HG02870 (cell line): ENCODE data around the gene LRRC56.

ENCODE experiments used
- ATAC-seq: cut with Tn5 transposase; IDR thresholded peaks from one replicate; pipeline ENCODE4 v1.9.1; 2021; ENCODE audit warnings: mild to moderate bottlenecking, moderate library complexity; ENCODE audit not compliant: unreplicated experiment

Gene LRRC56

DNA sequence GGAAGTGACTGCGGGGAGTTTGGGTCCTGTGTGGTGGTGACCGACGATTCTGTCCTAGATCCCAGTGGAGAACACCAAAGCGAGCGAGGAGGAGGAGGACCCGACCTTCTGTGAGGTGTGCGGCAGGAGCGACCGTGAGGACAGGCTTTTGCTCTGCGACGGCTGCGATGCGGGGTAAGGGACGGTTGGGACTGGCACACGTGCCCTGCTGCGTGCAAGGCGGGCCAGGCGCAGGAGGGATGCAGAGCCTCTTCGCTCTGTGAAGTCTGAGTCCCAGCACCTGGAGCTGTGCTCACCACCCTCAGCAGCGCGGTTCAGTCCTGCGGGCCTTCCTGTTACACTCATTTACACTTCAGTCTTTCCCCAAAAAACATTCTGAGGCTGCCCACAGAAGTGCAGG lies 55.2 kb downstream of the LRRC56 start:
- no peak for ATAC-seq

DNA sequence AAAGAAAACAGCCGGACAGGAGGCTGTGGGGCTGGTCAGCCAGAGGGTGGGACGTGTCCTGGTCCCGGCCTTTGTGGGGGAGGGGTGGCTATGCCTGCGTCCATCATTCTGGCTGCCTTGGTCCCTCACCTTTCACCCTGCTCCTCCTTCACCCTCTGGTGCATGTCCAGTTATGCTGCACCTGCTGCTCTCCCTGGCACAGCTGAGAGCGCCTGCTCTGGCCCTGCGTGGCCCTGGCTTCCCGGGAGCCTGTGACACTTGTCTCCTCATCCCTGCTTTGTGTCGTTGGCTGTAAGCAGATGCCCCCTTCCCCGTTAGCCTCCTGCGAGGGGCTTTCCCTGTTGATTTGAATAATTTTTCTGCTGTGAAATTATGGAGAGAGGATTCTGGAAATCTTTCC lies 55.6 kb downstream of the LRRC56 start:
- no peak for ATAC-seq

DNA sequence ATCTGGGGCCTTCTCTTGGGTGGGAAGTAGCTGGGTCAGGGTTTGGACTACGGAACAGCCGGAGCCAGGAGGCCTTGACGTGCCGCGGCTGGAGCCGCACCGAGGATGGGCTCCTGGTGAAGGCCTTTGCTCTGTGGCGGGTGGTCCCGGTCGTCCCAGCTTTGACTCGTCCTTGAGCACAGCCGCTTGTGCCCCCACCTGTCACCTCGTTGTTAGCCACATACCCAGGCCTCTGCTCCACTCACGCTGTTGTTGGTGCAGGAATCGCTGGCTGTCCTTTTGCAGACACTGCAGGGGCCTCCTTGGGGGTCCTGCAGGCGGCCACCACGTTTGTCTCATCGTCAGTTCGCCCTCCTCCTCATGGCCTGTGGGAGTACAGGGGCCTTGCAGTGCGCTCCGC lies 56.0 kb downstream of the LRRC56 start:
- no peak for ATAC-seq

DNA sequence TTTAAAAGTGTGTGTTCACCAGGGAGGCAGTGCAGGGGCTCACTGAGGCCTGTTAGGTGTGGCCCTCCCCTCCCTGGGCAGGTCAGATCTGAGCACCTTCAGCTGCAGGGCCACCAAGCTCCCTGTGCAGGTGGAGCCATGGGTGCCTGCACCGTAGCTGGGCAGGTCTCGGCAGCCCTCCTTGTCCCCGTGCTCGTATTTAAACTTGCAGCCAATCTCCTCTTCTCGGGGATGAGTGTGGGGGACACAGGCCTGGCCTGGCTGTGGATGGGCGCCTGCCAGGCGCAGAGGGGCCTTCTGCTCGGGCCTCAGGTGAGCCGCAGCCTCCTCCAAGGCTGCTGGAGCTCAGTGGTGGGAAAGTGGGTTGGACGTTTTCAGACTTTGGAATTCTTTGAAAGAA lies 58.1 kb downstream of the LRRC56 start:
- no peak for ATAC-seq

DNA sequence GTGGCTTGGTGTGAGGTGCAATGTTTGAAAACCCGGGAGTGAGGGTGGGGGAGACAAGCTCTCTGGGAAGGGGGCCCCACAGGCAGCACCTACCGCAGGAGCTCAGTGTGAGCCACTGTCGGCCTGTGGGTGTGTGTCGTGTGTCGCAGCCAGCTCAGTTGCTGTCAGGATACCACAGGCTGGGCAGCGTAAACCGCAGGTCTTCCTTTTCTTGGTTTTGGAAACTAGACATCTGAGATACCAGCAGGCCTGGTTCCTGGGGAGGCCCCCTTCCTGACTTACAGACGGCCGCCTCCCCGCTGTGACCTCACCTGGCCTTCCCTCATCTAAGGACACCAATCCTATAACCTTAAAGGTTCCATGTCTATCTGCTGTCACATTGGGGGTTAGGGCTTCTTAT lies 59.0 kb downstream of the LRRC56 start:
- ATAC-seq: no peak

DNA sequence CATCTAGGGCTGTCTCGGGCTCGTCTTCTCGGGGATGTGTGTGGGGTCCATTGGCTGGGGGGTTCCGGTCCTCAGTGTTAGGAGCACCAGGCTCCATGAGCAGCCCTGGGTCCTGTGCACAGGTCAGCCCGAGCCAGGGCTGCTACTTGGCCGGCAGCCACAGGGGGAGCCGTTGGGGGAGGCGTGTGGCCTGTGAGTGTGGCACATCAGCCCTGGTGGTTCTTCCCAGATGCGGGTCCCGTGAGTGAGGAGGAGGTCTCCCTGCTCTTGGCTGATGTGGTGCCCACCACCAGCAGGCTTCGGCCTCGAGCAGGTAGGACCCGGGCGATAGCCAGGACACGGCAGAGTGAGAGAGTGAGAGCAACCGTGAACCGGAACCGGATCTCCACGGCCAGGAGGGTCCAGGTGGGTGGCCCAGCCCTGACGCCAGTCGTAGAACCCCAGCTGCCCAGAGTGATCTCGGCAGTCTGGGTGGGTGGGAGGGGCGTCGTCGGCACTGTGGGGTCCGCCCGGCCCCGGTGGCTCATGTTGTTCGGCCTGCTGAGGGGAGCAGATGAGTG lies 59.9 kb downstream of the LRRC56 start:
- ATAC-seq: no peak

DNA sequence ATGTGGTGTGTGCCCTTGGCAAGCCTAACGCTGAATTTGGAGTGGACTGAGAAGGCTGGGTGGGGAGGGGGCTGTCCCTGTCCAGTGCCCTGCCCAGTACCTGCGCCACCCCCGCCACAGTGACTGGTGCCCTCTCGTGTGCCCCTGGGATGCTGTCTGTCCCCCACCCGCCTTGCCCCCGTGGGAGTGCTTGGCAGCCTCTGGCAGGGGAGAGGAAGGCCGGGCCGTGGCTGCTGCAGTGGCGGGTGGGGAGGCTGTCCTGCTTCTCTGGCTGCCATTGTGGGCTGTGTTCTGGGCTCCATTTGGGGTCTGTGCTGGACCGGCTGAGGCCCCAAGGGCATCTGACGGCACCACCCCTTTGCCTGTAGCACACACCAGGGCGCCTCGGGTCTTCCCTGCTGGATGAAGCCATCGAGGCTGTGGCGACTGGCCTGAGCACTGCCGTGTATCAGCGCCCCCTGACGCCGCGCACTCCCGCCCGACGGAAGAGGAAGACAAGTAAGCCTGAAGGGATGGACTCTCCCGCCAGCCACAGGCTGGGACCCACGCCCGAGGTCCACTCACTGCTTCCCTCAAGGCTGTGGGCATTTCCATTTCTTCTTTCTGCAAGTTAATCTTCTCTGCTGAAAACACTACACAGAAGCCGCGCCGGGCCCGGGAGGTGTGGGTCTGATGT lies 60.8 kb downstream of the LRRC56 start:
- ATAC-seq: no peak

DNA sequence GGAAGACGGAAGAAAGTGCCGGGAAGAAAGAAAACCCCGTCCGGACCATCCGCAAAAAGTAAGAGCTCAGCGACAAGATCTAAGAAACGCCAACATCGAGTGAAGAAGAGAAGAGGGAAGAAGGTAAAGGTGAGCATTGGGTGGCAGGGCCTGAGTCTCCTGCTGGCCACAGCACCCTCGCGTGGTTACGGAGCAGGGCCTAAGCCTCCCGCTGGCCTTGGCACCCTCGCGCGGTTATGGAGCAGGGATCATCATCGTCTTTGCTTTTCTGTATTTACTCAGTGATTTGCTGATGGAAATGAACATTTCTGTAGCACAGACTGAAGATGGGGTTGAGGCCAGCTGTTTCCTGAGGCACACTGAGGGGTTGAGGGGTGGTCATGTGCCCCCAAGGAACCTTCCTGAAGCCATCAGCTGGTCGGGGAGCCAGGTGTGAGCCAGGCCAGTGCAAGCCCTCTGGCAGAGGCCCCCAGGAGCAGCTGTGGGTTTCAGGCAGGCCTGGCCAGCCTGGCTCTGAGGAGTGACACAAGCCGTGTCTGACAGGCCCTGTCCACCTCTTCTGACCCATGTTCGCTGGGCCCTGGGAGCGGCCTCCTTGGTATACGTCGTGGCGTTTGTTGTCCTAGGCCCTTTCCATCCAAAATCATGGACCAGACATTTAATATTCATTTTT lies 64.4 kb downstream of the LRRC56 start:
- ATAC-seq: no peak

DNA sequence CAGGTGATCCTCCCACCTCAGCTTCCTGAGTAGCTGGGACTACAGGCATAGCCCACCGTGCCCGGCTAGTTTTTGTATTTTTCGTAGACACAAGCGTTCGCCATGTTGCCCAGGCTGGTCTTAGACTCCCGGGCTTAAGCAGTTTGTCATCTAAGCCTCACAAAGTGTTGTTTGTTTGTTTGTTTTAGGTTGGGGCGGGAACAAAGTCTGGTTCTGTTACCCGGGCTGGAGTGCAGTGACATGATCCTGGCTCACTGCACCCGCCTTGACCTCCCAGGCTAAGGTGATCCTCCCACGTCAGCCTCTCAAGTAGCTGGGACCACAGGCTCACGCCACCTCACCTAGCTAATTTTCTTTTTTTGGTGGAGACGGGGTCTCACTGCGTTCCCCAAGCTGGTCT lies 65.8 kb downstream of the LRRC56 start:
- no peak for ATAC-seq
